Head of caudate nucleus (tissue), 42 donors: ENCODE data around the gene CFP.
"Not testable (repeated sequence)": the region's sequence is repeated elsewhere in the genome, so short reads cannot be mapped to it uniquely, and the experiment has no call there.

Experiments
- DNase-seq, 42 donors: peaks; one replicate each; pipeline versions ENCODE4 v3.0.0 to v3.0.0-alpha.2; 2020 to 2021; ENCODE audit warnings: mixed read lengths in 7 of 42
- intact Hi-C: fragments of 100-400 bp; cut with DNase I; formaldehyde crosslinking; loops from one replicate; pipeline ENCODE4 v1.15.0; 2022

Gene CFP

DNA sequence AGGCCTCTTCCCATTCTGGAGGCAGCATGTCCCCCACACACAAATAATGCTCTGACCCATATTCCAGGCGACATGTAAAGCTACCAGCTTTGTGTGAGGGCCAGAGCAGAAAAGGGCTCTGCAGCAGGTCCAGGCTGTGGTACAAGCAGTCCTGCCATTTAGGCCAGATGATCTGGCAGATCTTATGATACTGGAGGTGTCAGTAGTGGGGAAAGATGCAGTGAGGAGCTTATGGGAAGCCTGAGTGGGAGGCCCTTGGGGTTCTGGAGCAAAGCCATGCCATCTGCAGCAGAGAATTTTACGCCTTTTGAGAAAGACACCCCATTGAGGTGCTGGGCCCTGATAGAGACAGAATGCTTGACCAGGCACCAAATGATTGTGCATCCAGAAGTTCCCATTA is 17.8 kb downstream of the CFP start:
- peak in 2 of 42 donors; percentile 11 to 29 for DNase-seq
- intact Hi-C loops, result no loop called here

- intact Hi-C loops, result no loop called here
- no peak for DNase-seq
Measured at GRCh38 chrX:47611489-47611888, 18.2 kb downstream of the CFP start.

- no peak for DNase-seq
- intact Hi-C loops, result no loop called here
Measured at GRCh38 chrX:47610511-47610910, 19.2 kb downstream of the CFP start.

GRCh38 chrX:47608130-47608810 is 21.5 kb downstream of the CFP start:
- intact Hi-C loops, result no loop called here

DNA sequence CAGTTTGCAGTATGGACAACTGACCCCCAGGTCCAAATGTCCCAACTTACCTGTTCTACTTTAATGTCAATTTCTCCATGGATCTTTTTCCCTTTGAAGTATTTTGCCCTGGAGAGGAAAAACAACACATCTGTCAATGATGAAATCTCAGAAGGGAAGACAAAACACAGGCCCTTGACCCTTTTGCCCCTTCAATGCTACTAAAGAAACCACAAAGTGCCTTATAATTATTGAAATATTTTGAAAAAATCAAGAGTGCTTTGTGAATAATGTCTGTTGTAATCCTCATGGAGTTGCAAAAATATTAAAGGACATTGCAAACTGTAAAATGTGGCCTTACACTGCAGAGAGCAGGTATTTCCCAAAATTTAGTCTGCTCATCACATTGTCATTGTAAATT is 22.6 kb downstream of the CFP start:
- intact Hi-C loops, result no loop called here
- no peak for DNase-seq

More at GRCh38 chrX:47608130-47608810, 21.5 kb downstream of the CFP start:
- DNase-seq, result peak in 24 of 42 donors; percentile 5 to 54 (median 27)

GRCh38 chrX:47605024-47605423 is 24.7 kb downstream of the CFP start:
- DNase-seq, result peak in 2 of 42 donors; percentile 2 to 7
- intact Hi-C loops, result no loop called here

DNA sequence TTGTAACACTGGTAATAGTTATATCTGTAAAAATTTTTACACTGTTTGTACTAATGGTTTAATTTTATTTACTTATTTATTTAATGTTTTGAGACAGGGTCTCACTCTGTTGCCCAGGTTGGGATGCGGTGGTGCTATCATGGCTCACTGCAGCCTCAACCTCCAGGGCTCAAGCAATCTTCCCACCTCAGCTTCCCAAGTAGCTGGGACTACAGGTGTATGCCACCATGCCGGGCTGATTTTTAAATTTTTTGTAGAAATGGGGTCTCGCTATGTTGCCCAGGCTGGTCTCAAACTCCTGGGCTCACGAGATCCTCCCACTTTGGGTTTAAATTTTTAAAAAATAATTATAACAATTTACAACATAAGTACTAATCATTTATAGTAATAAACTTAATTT is 26.6 kb downstream of the CFP start:
- intact Hi-C loops, result not testable (repeated sequence)
- DNase-seq, result peak in 2 of 42 donors; percentile 2 to 36

- intact Hi-C loops, result no loop called here
- DNase-seq, result no peak
Measured at GRCh38 chrX:47597222-47597621, 32.5 kb downstream of the CFP start.

GRCh38 chrX:47596256-47596655 is 33.5 kb downstream of the CFP start:
- intact Hi-C loops, result no loop called here
- no peak for DNase-seq

GRCh38 chrX:47595716-47596251 is 33.9 kb downstream of the CFP start:
- DNase-seq, result peak in 2 of 42 donors; percentile 9 to 13
- intact Hi-C loops, result no loop called here

- intact Hi-C loops, result no loop called here
- no peak for DNase-seq
Measured at GRCh38 chrX:47593522-47593921, 36.2 kb downstream of the CFP start.

DNA sequence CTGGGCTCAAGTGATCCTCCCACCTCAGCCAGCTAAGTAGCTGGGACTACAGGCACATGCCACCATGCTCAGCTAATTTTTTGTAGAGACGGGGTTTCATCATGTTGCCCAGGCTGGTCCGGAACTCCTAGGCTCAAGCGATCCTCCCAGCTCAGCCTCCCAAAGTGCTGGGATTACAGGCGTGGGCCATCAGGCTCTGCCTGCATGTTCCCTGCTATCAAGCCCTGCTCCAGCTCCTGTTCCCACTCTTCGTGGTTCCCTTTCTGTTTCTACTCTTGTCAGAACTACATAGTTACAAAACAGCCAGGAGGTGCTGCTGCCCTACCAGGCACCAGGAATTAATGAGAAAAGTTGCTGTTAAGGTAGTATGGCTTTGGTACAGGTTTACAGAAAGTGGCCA is 38.7 kb downstream of the CFP start:
- intact Hi-C loops, result no loop called here
- DNase-seq, result peak in 2 of 42 donors; percentile 5 to 23

DNA sequence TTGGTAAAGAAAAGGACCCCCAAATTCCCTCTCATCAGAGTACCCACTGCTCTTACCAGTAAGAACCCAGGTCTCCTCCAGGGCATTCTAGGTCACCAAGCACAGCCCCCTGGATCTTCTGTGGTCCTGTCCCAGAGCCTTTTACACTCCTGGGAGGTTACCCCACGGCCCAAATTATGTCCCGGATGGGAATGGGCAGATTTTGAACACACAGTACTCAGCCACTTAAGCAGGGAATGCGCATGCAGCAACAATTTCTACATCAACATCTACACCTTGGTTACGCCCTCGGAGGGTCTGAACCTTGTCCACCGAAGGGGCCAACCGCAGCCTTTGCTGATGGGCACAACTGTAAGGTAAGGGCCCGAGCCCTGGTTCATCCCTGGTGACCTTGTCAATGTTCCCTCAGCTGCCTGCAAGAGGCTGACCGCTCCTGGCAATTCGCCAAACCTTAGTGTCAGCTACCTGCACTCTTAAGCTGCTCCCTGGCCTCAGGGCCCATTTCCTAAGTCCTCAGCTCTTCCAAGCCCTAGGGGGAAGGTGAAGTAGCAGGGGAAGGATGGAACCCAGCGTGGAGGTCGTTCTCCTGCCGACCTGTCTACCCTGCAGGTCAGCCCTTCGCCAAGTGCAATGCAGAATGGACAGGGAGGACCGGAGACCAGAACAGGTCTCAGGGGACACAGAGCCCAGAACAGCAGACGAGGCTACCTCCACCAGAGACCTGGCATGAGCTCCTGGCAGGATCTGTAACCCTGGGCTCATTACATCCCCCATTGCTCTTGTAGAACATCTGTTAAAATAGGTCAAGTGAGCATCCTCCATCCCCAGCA is 41.6 kb downstream of the CFP start:
- DNase-seq, result peak in 1 of 42 donors; percentile 13
- intact Hi-C loops, result no loop called here

DNA sequence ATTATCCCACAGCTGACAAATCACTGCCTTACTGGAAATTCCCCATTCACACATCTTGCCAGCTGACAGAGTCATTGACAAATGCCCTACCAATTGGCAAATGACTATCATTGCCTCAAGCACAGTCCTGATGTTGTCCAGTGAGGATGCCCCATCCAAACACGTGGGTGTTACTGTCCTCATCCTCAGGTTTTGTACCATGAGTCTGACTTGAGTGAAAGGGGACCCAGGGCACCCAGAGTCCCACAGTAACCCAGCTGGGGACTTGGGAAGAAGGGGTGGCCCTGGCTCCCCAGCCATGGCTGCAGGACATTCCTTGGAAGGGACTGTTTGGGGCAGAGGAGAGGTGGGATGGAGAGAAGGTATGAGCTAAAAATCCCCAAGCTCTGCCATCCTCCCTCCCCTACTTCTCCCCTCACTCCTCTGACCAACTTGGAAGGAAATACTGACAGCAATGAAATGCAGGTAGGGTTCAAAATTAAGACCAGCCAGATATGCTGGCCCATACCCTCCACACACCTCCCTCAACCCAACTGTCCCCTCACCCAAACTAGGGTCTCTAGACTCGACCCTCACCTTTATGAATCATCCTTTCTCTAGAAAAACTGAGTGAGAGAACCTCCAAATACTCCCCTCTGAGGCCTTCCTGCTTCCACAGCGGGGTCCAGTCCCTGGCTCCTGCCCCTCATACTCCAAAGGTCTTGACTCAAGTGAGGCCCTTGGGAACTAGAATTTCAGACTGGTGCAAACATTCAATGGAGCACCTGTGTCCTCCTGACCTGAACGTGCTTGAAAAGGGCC is 42.4 kb downstream of the CFP start:
- DNase-seq, result peak in 1 of 42 donors; percentile 5
- intact Hi-C loops, result no loop called here

GRCh38 chrX:47586043-47586787 is 43.5 kb downstream of the CFP start:
- peak in 1 of 42 donors; percentile 10 for DNase-seq
- intact Hi-C loops, result no loop called here

DNA sequence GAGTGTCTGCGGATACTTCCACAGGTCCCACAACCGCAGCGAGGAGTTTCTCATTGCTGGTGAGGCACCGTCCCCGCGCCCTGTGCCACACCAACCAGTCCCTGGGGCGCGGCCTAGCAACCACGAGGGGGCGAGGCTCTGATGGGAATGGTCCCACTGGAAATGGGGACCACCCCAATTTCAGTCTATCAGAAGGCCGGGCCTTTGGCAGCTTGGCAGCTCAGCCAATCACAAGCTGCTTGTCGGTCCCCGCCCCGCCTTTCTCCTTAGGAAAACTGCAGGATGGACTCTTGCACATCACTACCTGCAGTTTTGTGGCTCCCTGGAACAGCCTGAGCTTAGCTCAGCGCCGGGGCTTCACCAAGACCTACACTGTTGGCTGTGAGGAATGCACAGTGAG is 44.5 kb downstream of the CFP start:
- DNase-seq, result peak in 3 of 42 donors; percentile 9 to 44 (median 10)
- intact Hi-C loops, result no loop called here

- intact Hi-C loops, result no loop called here
Measured at GRCh38 chrX:47584714-47585113, 45.0 kb downstream of the CFP start.

GRCh38 chrX:47583240-47583861 is 46.4 kb downstream of the CFP start:
- DNase-seq, result peak in 1 of 42 donors; percentile 11
- intact Hi-C loops, result no loop called here

More at GRCh38 chrX:47584714-47585113, 45.0 kb downstream of the CFP start:
- DNase-seq, result peak in 1 of 42 donors; percentile 6
